ENCODE results near the gene H6PD.

H6PD gene

DNA sequence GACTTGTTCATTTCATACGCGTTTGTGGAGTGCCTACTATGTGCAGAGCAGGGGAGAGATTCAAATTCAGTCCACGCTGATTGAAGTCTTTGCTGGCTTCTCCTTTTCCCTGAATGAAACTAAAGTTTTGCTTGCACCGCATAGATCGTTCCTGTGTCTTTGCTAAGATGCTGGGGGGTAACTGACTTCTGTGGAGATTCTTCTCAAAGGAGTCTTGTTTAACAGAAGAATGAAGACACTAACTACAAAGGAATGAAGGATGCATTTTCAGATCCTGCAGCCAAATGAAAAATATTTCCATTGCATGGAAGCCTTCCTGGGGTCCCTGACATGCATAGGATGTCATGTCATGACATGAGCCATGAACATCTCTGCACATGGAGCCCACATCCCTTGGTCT is 26.9 kb upstream of the H6PD start:
- no peak for FAIRE-seq

- no peak for FAIRE-seq
These were observed 23.2 kb upstream of the H6PD start for GRCh38 chr1:9211291-9211811.

DNA sequence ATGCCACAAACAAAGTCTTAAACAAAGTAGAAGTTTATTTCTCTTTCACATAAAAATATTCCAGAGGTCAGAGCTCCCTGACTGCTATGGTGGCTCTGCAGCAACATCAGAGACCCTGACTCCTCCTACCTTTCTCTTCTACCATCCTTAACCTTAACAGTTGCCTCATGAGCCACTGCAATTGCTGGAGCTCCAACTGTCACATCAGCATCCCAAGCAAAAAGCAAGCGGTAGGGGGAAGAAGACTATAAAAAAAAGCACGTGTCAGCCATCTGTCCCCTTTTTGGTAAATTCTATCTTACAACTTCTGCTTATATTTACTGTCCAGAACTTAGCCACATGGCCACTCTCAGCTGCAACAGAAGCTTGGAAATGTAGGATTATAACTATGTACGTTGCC is 21.8 kb upstream of the H6PD start:
- no peak for FAIRE-seq

GRCh38 chr1:9213956-9214355 is 20.6 kb upstream of the H6PD start:
- no peak for FAIRE-seq

- no peak for FAIRE-seq
These were observed 15.7 kb upstream of the H6PD start for GRCh38 chr1:9218917-9219316.

- no peak for FAIRE-seq
These were observed 11.5 kb upstream of the H6PD start for GRCh38 chr1:9222846-9223625.

DNA sequence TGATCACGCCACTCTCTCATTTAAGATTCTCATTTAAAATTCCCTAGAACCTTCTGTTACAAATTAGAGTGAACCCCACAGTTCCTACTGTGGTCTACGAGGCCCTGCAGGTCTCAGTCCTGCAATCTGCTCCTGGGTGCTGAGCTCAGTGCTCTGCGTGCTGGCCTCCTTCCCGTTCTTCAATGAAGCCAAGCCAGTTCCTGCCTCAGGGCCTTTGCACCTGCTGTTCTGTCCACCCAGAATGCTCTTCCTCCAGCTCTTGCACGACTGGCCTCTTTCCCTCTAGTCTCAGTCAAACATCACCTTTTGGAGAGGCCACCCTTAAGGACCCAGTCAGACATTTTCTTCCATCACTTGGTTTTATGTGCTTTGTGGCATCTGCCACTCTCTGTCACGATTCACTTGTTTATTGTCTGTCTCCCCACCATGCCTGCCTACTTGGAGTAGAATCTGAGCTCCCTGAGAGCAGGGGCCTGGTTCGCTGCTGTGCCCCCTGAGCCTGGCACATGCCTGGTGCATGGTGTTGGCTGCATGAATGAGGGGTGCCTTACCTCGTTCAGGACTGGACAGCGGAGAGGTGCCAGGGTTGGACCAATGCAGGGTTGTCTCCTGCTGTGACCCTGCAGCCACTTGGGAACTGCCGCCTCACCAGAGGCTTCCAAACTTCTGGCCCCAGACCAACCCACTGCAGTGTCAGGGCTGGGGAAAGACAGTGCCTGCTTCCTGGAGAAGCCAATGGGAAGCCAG is 9.7 kb upstream of the H6PD start:
- no peak for FAIRE-seq

DNA sequence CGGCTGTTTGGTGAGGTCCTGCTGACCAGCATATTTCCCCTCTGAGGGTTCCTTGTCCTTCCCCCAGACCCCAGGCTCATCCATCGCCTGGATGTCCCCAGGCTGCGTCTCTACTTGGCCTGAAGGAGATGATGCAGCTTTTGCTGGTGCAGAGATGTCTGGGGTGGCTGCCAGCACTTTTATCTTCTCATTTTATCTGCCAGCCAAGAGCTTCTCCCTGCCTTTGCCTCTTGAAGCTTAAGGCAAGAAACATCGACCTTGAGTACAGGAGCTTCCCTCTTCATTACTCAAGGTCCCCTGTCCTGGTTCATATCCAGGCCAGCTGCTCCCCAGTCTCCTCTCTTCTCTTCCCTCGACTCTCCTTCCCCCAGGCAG is 9.2 kb upstream of the H6PD start:
- no peak for FAIRE-seq

DNA sequence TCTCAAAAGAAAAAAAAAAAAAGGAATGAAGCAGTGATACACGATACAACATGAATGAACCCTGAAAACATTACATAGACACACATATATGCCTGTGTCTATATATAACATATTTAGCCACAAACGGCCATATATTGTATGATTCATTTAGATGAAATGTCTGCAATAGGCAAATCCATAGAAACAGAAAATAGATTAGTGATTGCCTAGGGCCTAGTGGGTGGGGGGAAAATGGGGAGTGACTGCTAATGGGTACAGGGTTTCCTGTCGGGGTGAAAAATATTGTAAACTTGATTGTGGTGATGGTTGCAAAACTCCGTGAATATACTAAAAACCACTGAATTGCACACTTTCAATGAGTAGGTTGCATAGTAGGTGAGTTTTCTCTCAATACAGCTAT is 6.0 kb upstream of the H6PD start:
- FAIRE-seq, result no peak

DNA sequence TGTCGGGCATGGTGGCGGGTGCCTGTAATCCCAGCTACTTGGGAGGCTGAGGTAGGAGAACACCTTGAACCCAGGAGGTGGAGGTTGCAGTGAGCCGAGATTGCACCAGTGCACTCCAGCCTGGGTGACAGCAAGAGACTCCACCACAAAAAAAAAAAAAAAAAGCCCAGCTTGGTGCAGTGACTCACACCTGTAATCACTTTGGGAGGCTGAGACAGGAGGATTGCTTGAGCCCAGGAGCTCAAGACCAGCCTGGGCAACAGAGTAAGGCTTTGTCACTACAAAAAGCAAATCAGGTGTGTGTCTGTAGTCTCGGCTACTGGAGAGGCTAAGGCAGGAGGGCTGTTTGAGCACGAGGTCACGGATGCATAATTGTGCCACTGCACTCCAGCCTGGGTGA is 5.0 kb upstream of the H6PD start:
- FAIRE-seq, result no peak

- FAIRE-seq, result no peak
These were observed 3.6 kb upstream of the H6PD start for GRCh38 chr1:9230869-9231533.

- no peak for FAIRE-seq
These were observed 2.8 kb upstream of the H6PD start for GRCh38 chr1:9231648-9232332.

DNA sequence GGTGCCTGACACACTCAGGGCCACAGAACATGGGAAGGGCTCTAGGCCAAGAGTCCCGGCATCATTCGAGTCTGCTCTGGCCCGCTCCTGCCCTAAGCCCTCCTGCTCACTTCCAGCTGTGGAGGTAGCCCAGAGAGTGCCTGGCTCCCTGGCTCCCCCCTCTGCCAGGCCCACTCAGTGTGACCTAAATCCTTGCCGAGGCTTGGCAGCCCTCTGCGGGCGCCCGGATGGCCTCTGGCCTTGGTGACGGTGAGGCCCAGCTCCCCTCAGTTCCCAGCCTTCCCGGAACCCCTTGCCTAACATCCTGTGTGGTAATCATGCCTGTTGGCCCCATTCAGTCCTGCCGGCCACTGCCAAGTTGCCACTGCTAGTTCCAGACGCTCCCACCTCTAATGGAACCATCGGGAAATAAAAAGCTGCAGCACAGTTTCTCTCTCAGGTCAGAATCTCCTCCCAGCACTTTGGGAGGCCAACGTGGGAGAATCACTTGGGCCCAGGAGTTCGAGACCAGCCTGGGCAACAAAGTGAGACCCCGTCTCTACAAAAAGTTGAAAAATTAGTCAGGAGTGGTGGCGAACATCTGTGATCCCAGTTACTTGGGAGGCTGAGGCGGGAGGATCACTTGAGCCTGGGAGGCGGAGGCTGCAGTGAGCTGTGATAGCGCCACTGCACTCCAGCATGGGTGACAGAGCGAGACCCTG is 1.2 kb upstream of the H6PD start:
- no peak for FAIRE-seq

DNA sequence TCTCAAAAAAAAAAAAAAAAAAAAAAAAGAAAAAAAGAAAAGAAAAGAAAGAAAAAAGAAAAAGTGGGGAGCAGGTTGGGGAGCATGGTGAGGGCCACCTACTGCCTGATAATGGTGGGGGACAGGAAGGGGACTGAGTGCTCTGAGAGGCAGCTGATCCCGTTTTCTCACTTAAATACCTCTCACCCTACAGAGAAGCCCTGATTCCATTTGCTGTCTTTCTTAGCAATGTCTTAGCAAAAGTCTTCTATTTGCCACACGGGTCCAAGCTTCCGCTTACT is 692 bp upstream of the H6PD start:
- no peak for FAIRE-seq

DNA sequence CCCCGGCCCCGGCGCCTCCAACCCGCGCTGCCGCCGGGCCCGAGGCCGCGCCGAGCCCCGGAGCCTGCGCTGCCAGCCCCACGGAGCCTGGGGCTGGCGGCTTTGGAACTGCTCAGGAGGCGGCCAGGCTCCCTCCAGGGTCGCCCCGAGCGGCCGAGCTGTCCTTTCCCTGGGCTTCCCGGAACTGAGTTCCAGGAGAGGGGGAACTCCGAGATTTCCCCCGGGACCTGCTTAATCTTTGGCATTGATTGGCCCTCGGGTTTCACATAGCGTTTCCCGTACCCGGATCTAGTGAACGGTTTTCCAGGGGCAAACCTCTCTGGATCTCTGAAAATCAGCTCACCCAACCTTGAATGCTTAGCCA is 504 bp downstream of the H6PD start:
- FAIRE-seq, result no peak

GRCh38 chr1:9235560-9235959 is 986 bp downstream of the H6PD start:
- FAIRE-seq, result no peak

GRCh38 chr1:9238134-9238533 is 3.6 kb downstream of the H6PD start:
- FAIRE-seq, result no peak

DNA sequence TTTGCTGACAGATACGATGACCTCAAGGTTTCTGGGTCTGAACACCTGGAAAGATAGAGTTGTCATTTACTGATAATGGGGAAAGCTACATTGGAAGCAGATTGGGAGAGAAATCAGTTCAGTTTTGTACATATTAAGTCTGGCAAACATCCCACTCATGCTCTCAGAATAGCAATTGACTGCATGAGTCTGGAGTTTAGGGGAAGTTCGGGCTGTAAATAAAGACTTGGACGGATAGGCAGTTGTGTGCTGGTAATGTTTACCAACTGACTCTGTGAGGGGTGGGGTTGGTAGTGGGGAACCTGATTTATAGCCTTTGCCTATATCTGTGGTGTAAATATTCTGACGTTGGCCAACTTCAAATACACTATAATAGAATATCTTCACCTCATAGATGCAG is 4.0 kb downstream of the H6PD start:
- FAIRE-seq, result no peak

- no peak for FAIRE-seq
These were observed 5.2 kb downstream of the H6PD start for GRCh38 chr1:9239622-9240401.

DNA sequence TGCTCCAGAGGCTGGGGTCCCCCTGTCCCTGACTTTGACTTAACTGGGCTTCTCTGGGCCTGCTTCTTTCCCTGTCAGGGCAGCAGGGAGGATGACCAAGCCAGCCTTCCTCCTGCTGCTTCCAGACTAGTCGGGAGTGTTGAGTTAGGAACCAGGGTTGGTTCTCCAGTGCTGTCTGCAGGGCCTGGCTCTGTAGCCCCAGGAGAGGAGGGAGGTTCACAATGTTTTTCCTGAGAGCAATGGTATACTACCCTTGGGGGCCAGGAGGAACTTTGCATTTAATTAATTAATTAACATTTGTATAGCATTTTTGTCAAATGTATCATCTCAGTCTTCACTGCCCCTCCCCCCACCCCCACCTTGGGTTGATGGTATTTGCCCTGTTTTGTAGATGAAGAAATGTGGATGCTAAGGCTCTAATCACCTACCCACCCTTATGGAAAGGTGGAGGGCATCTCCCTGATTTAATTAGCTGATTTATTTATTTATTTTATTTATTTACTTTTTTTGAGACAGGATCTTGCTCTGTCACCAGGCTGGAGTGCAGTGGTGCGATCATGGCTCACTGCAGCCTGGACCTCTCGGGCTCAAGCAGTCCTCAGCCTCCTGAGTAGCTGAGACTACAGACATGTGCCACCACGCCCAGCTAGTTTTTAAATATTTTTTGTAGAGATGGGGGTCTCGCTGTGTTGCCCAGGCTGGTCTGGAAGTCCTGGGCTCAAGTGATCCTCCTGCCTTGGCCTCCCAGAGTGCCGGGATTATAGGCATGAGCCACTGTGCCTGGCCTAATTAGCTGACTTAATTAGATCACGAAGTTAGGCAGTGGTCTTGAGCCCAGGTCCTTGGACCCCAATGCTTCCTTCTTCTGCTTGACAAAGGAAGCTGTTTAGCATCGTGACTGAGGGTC is 6.6 kb downstream of the H6PD start:
- no peak for FAIRE-seq

DNA sequence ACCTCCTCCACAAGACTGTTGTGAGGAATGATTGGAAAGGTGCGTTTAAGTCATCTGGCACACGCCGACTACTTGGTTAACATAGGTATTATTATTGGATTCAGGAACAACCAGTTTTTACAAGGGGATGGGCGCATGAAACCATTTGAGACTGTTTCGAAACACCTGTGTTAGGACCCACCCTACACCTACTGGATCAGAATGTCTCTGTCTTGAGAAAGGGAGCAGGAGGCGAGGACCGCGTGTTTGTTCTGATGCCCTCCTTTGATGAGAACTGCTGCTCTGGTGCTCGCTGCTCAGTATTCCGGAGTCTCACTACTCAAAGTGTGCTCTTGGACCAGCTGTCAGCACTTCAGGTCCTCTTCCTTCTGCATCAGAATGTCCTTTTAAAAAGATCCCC is 7.3 kb downstream of the H6PD start:
- FAIRE-seq, result no peak

Data from endometrium (tissue), 2 donors.